Measurements from ENCODE around the gene PRX. TPM values are rescaled to one million over a fixed set of nuclear protein-coding genes. Genes with fewer than 3 reads are reported as not detected.

PRX gene
- total RNA-seq, 1 experiment from 2014 or later = 3.4 TPM

- Histone ChIP-seq H3K27me3 (ENCODE audit: control insufficient read depth, insufficient read depth, low read length) (no peaks in the 10 kb centered on the region), H3K27ac (ENCODE audit: low read length) (no peak overlapping the region), H3K9me3 (ENCODE audit: control insufficient read depth, insufficient read depth, low read depth, low read length) (no peaks in the 10 kb centered on the region), H3K4me1 (ENCODE audit: control insufficient read depth, insufficient read depth, low read length) (no peaks in the 10 kb centered on the region; the same call in 1 of the 2 replicates), H3K4me3 (ENCODE audit: low read depth in 2 of 2, low read length in 2 of 2) (no peak overlapping the region), H3K36me3 (ENCODE audit: control insufficient read depth, insufficient read depth, low read length) (no peaks in the 10 kb centered on the region)
- intact Hi-C loops (cut with micrococcal nuclease; ENCODE audit: unreplicated experiment) = no loop called here
- DNase-seq (ENCODE audit: low read depth, low spot score) (no peak), ATAC-seq (no peak)
- ChIA-PET CTCF (no interaction called here), POLR2A (no interaction called here)
- in situ Hi-C loops (cut with HindIII; ENCODE audit: low pct_unique_long_range_greater_than_20kb, low sequenced_read_pairs) = no loop called here
- TF ChIP-seq REST (IDR thresholded peaks at IDR 0.05; ENCODE audit: insufficient read depth in 1 of 2, low read depth in 2 of 2, low read length in 1 of 2) (no peak), SIN3A (IDR thresholded peaks at IDR 0.05; ENCODE audit: borderline replicate concordance, insufficient read depth, low read depth, low read length) (no peak), TCF7L2 (IDR thresholded peaks at IDR 0.05; ENCODE audit: low read depth, low read length) (no peak), POLR2AphosphoS5 (IDR thresholded peaks at IDR 0.05; ENCODE audit: low read depth, low read length) (no peak)
- TF ChIP-seq, protein P1, sequence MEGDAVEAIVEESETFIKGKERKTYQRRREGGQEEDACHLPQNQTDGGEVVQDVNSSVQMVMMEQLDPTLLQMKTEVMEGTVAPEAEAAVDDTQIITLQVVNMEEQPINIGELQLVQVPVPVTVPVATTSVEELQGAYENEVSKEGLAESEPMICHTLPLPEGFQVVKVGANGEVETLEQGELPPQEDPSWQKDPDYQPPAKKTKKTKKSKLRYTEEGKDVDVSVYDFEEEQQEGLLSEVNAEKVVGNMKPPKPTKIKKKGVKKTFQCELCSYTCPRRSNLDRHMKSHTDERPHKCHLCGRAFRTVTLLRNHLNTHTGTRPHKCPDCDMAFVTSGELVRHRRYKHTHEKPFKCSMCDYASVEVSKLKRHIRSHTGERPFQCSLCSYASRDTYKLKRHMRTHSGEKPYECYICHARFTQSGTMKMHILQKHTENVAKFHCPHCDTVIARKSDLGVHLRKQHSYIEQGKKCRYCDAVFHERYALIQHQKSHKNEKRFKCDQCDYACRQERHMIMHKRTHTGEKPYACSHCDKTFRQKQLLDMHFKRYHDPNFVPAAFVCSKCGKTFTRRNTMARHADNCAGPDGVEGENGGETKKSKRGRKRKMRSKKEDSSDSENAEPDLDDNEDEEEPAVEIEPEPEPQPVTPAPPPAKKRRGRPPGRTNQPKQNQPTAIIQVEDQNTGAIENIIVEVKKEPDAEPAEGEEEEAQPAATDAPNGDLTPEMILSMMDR (IDR thresholded peaks at IDR 0.05) = no peak
- BruUV-seq (replicated peaks) = no TSS peak
Observed at GRCh38 chr19:40407714-40408597, 5.2 kb downstream of the PRX start.

- Histone ChIP-seq H3K36me3 (ENCODE audit: control insufficient read depth, insufficient read depth, low read length) (no peaks in the 10 kb centered on the region), H3K27ac (ENCODE audit: low read length) (peak overlapping the region; percentile 52), H3K4me3 (ENCODE audit: low read depth in 2 of 2, low read length in 2 of 2) (peak overlapping the region; percentile 55 to 61), H3K9me3 (ENCODE audit: control insufficient read depth, insufficient read depth, low read depth, low read length) (no peaks in the 10 kb centered on the region), H3K27me3 (ENCODE audit: control insufficient read depth, insufficient read depth, low read length) (no peaks in the 10 kb centered on the region), H3K4me1 (ENCODE audit: control insufficient read depth, insufficient read depth, low read length) (no peaks in the 10 kb centered on the region)
- intact Hi-C loops (cut with micrococcal nuclease; ENCODE audit: unreplicated experiment) = no loop called here
- TF ChIP-seq TCF7L2 (IDR thresholded peaks at IDR 0.05; ENCODE audit: low read depth, low read length) (no peak), SIN3A (IDR thresholded peaks at IDR 0.05; ENCODE audit: borderline replicate concordance, insufficient read depth, low read depth, low read length) (0 out of 2 replicates have a peak, but pooled peaks have one; percentile 33), POLR2AphosphoS5 (IDR thresholded peaks at IDR 0.05; ENCODE audit: low read depth, low read length) (0 out of 2 replicates have a peak, but pooled peaks have one; percentile 6), REST (IDR thresholded peaks at IDR 0.05; ENCODE audit: insufficient read depth in 1 of 2, low read depth in 2 of 2, low read length in 1 of 2) (no peak)
- TF ChIP-seq, protein P1 (IDR thresholded peaks at IDR 0.05) = no peak
- in situ Hi-C loops (cut with HindIII; ENCODE audit: low pct_unique_long_range_greater_than_20kb, low sequenced_read_pairs) = no loop called here
- BruUV-seq (replicated peaks) = no TSS peak
- DNase-seq (ENCODE audit: low read depth, low spot score) (no peak), ATAC-seq (peak; percentile 94)
- CTCF ChIA-PET = interaction anchor here (0.6 to 0.7 kb wide), 2 partner anchors 30 to 307 kb away, joined by 4 to 7 read pairs; no protein-coding TSS in a partner anchor
- POLR2A ChIA-PET = no interaction called here
Observed at GRCh38 chr19:40403262-40403984, 9.8 kb downstream of the PRX start.

Data from Panc1 (cell line).